Testis (tissue), 3 donors: ENCODE results near the gene TMEM107. TPM values are rescaled to one million over a fixed set of nuclear protein-coding genes. Genes with fewer than 3 reads are reported as not detected.

Experiments used
- DNase-seq: peaks from one replicate; pipeline ENCODE4 v3.0.0-alpha.2; 2019
- H3K27ac ChIP-seq, 2 donors: fragments of 200-600 bp; sonication (generic); one replicate each; pipeline ENCODE4 v1.5.1; 2019
- H3K27me3 ChIP-seq: fragments of 200-600 bp; sonication (generic); one replicate; pipeline ENCODE4 v1.5.1; 2019
- H3K36me3 ChIP-seq: fragments of 200-600 bp; sonication (generic); one replicate; pipeline ENCODE4 v1.5.1; 2017; ENCODE audit warnings: low read depth; ENCODE audit errors: missing control alignments
- H3K4me1 ChIP-seq: fragments of 200-600 bp; sonication (generic); one replicate; pipeline ENCODE4 v1.5.1; 2019
- H3K4me3 ChIP-seq, 2 donors: fragments of 200-600 bp; sonication (generic); one replicate each; pipeline ENCODE4 v1.5.1; 2017 to 2019
- H3K9me3 ChIP-seq: fragments of 200-600 bp; sonication (generic); one replicate; pipeline ENCODE4 v1.5.1; 2017
- POLR2A ChIP-seq: fragments of 450-650 bp; IDR thresholded peaks from one replicate; pipeline ENCODE4 v1.6.1; 2017; ENCODE audit warnings: antibody characterized with exemption, mild to moderate bottlenecking, moderate library complexity
- WGBS, 2 donors: methylation state at CpG; one replicate each; pipeline ENCODE4 v1.1.5; 2018; 5-methylcytosine and 5-hydroxymethylcytosine counted together
- intact Hi-C: fragments of 100-400 bp; cut with DNase I; formaldehyde crosslinking; loops from one replicate; pipeline ENCODE4 v1.15.1; 2023; ENCODE audit warnings: low total_unique reads
- polyA plus RNA-seq: library from polyadenylated mRNA; stranded (reverse); fragments of 350-450 nt; fragmentation: Illumina TruSeq; extraction: RNeasy Lipid Tissue Mini Kit (QIAGEN cat#74804); gene quantifications from one replicate; pipeline ENCODE4 v1.2.3, GENCODE V29; 2014; ENCODE audit warnings: low read depth, low replicate concordance; ENCODE audit not compliant: insufficient read depth
- total RNA-seq, 2 donors: library from RNA; depleted of rRNA; stranded (reverse); fragments of >200 nt; gene quantifications; one replicate each; pipeline ENCODE4 v1.2.3, GENCODE V29; 2016
- TF ChIP-seq, protein P1 (sequence below), 3 experiments: fragments of 450-650 bp in 2 of 3; fragments of 200-600 bp in 1 of 3; sonication (generic) in 1 of 3; IDR thresholded peaks; one replicate each; pipeline ENCODE4 v1.5.1; 2016 to 2019; ENCODE audit warnings: antibody characterized with exemption in 3 of 3, mild to moderate bottlenecking in 2 of 3, moderate library complexity in 1 of 3

Gene TMEM107
- total and polyA plus RNA-seq, 3 donors from 2014 or later, result 17.2 to 31.8 (median 23.2) TPM

GRCh38 chr17:8204761-8205555, 28.8 kb upstream of the TMEM107 start:
- no peak overlapping the region for H3K4me3 ChIP-seq
- H3K36me3 ChIP-seq, result no peaks in the 10 kb centered on the region
- 84 to 86% methylated on average over 18 to 19 of the region's 19 CpGs for WGBS, 2 donors
- no peaks in the 10 kb centered on the region for H3K27me3 ChIP-seq
- DNase-seq, result no peak
- no peaks in the 10 kb centered on the region for H3K9me3 ChIP-seq
- intact Hi-C loops, result no loop called here
- H3K4me1 ChIP-seq, result peaks cover under 1% of the 10 kb centered on the region
- no peak overlapping the region for H3K27ac ChIP-seq
- TF ChIP-seq, protein P1, sequence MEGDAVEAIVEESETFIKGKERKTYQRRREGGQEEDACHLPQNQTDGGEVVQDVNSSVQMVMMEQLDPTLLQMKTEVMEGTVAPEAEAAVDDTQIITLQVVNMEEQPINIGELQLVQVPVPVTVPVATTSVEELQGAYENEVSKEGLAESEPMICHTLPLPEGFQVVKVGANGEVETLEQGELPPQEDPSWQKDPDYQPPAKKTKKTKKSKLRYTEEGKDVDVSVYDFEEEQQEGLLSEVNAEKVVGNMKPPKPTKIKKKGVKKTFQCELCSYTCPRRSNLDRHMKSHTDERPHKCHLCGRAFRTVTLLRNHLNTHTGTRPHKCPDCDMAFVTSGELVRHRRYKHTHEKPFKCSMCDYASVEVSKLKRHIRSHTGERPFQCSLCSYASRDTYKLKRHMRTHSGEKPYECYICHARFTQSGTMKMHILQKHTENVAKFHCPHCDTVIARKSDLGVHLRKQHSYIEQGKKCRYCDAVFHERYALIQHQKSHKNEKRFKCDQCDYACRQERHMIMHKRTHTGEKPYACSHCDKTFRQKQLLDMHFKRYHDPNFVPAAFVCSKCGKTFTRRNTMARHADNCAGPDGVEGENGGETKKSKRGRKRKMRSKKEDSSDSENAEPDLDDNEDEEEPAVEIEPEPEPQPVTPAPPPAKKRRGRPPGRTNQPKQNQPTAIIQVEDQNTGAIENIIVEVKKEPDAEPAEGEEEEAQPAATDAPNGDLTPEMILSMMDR (IDR thresholded peaks at IDR 0.05), result no peak
- no peak for TF ChIP-seq POLR2A

- intact Hi-C loops, result no loop called here
- peak; percentile 24 for TF ChIP-seq POLR2A
- TF ChIP-seq, protein P1 (IDR thresholded peaks at IDR 0.05), result no peak
- Histone ChIP-seq H3K36me3 (no peaks in the 10 kb centered on the region), H3K27ac (peak overlapping the region; percentile 78 to 80), H3K27me3 (no peaks in the 10 kb centered on the region), H3K4me3 (peak overlapping the region in 1 of 2 donors; percentile 42), H3K4me1 (peaks cover 42% of the 10 kb centered on the region), H3K9me3 (no peaks in the 10 kb centered on the region)
- WGBS, 2 donors, result 9 to 11% methylated on average over 12 of the region's 12 CpGs
- peak; percentile 95 for DNase-seq
Measured at GRCh38 chr17:8192070-8192815, 16.1 kb upstream of the TMEM107 start.

DNA sequence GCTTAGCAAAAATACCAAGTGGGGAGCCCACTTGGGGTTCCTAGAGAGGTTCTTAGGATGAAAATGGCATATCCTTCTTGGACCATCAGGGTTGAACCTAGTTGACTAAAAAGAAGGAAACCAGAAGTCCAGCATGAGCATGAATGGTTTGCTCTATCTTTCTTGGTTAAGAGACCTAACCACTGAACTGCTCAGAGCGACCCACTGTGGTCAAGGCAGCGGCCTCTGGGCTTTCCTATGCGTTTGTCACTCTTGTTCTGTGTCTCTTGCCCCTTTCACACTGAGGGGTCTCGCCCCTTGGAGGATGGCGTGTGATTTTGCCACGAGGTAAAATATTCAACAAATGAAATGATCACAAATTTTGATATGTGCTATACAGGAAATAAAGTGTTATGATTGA, 14.3 kb upstream of the TMEM107 start:
- no peak for DNase-seq
- peak overlapping the region; percentile 18 to 96 for H3K27ac ChIP-seq
- H3K36me3 ChIP-seq, result no peaks in the 10 kb centered on the region
- TF ChIP-seq POLR2A, result no peak
- TF ChIP-seq, protein P1 (IDR thresholded peaks at IDR 0.05), result no peak
- intact Hi-C loops, result no loop called here
- no peaks in the 10 kb centered on the region for H3K9me3 ChIP-seq
- WGBS, 2 donors, result 28 to 34% methylated on average over 6 of the region's 6 CpGs
- H3K4me1 ChIP-seq, result peaks cover 33% of the 10 kb centered on the region
- H3K27me3 ChIP-seq, result no peaks in the 10 kb centered on the region
- peak overlapping the region in 1 of 2 donors; percentile 76 for H3K4me3 ChIP-seq

- intact Hi-C loops, result loop anchor here (5.0 to 10.0 kb wide), 2 partner anchors 32 to 65 kb away; partner anchors contain the start of gene HES7
- TF ChIP-seq POLR2A, result peak; percentile 6
- TF ChIP-seq, protein P1 (IDR thresholded peaks at IDR 0.05), result no peak
- Histone ChIP-seq H3K27ac (peak within 1 kb of the TSS; percentile 96), H3K27me3 (no peaks in the 10 kb centered on the region), H3K4me3 (peak within 1 kb of the TSS; percentile 76 to 79), H3K36me3 (no peaks in the 10 kb centered on the region), H3K4me1 (peaks cover 33% of the 10 kb centered on the region), H3K9me3 (no peaks in the 10 kb centered on the region)
- WGBS, 2 donors, result 0 to 1% methylated on average over 15 to 59 of the region's 70 CpGs
- DNase-seq, result peak; percentile 100
Measured at GRCh38 chr17:8189711-8190477, 13.7 kb upstream of the TMEM107 start, which contains the start of gene BORCS6. Gene BORCS6, minus strand, starts transcription at chr17:8190180. Its CDS starts 40 bp downstream, at chr17:8190140.
